H9 (cell line): ENCODE data around the gene FAXC. TPM values are rescaled to one million over a fixed set of nuclear protein-coding genes. Genes with fewer than 3 reads are reported as not detected.

Source experiments
- DNase-seq: peaks from one replicate; pipeline ENCODE4 v3.0.0-alpha.2; 2017
- H2AFZ ChIP-seq: one replicate; pipeline ENCODE4 v1.6.1; 2013; ENCODE audit warnings: mild to moderate bottlenecking, low read length, control low read depth, moderate library complexity
- H2AK5ac ChIP-seq: 2 replicates; pipeline ENCODE4 v1.6.1; 2013; ENCODE audit warnings: low read length, control low read depth, mixed read lengths; ENCODE audit not compliant: insufficient read length
- H2BK120ac ChIP-seq: one replicate; pipeline ENCODE4 v1.6.1; 2013; ENCODE audit warnings: low read depth, mild to moderate bottlenecking, low read length, control low read depth, inconsistent platforms; ENCODE audit not compliant: poor library complexity, severe bottlenecking
- H2BK12ac ChIP-seq: 2 replicates; pipeline ENCODE4 v1.6.1; 2013; ENCODE audit warnings: low read length, control low read depth, mixed read lengths, low read depth; ENCODE audit not compliant: insufficient read length
- H2BK15ac ChIP-seq: 2 replicates; pipeline ENCODE4 v1.6.1; 2013; ENCODE audit warnings: low read depth, low read length, control low read depth
- H2BK20ac ChIP-seq: one replicate; pipeline ENCODE4 v1.6.1; 2013; ENCODE audit warnings: low read depth, mild to moderate bottlenecking, low read length, control low read depth, inconsistent platforms; ENCODE audit not compliant: poor library complexity, severe bottlenecking
- H2BK5ac ChIP-seq: 2 replicates; pipeline ENCODE4 v1.6.1; 2013; ENCODE audit warnings: low read length, control low read depth, mixed read lengths; ENCODE audit not compliant: insufficient read length
- H3K14ac ChIP-seq: 2 replicates; pipeline ENCODE4 v1.6.1; 2013; ENCODE audit warnings: low read length, control low read depth; ENCODE audit not compliant: insufficient read depth
- H3K18ac ChIP-seq: 2 replicates; pipeline ENCODE4 v1.6.1; 2013; ENCODE audit warnings: low read depth, mild to moderate bottlenecking, mixed read lengths, low read length, control low read depth; ENCODE audit not compliant: insufficient read length
- H3K23ac ChIP-seq: 2 replicates; pipeline ENCODE4 v1.6.1; 2013; ENCODE audit warnings: low read length, control low read depth, mixed read lengths, low read depth; ENCODE audit not compliant: insufficient read length
- H3K23me2 ChIP-seq: 2 replicates; pipeline ENCODE4 v1.6.1; 2013; ENCODE audit warnings: low read depth, mild to moderate bottlenecking, mixed read lengths, low read length, control low read depth; ENCODE audit not compliant: insufficient read length, poor library complexity, severe bottlenecking
- H3K27ac ChIP-seq: 2 replicates; pipeline ENCODE4 v1.5.1; 2013; ENCODE audit warnings: low read length, control low read depth, mixed read lengths, low read depth; ENCODE audit not compliant: insufficient read length
- H3K27me3 ChIP-seq: 2 replicates; pipeline ENCODE4 v1.6.1; 2013; ENCODE audit warnings: low read length, control low read depth, inconsistent platforms; ENCODE audit not compliant: insufficient read depth
- H3K4ac ChIP-seq: 2 replicates; pipeline ENCODE4 v1.6.1; 2013; ENCODE audit warnings: low read depth, mild to moderate bottlenecking, control low read depth, inconsistent platforms, low read length, moderate library complexity
- H3K4me1 ChIP-seq: 2 replicates; pipeline ENCODE4 v1.6.1; 2013; ENCODE audit warnings: low read length, control low read depth, inconsistent platforms; ENCODE audit not compliant: insufficient read depth
- H3K4me2 ChIP-seq: 2 replicates; pipeline ENCODE4 v1.6.1; 2013; ENCODE audit warnings: low read length, control low read depth, mixed read lengths; ENCODE audit not compliant: insufficient read length, insufficient read depth
- H3K56ac ChIP-seq: 2 replicates; pipeline ENCODE4 v1.6.1; 2013; ENCODE audit warnings: low read depth, mild to moderate bottlenecking, mixed read lengths, low read length, control low read depth; ENCODE audit not compliant: insufficient read length
- H3K79me1 ChIP-seq: 2 replicates; pipeline ENCODE4 v1.6.1; 2013; ENCODE audit warnings: low read depth, mild to moderate bottlenecking, moderate library complexity, low read length, control low read depth, inconsistent platforms; ENCODE audit not compliant: insufficient read depth, poor library complexity, severe bottlenecking
- H3K79me2 ChIP-seq: 2 replicates; pipeline ENCODE4 v1.6.1; 2013; ENCODE audit warnings: low read length, control low read depth, inconsistent platforms; ENCODE audit not compliant: insufficient read depth
- H3K9ac ChIP-seq: 2 replicates; pipeline ENCODE4 v1.6.1; 2013; ENCODE audit warnings: low read length, control low read depth, mixed read lengths; ENCODE audit not compliant: insufficient read length; ENCODE audit errors: extremely low read depth
- H3K9me3 ChIP-seq: one replicate; pipeline ENCODE4 v1.6.1; 2013; ENCODE audit warnings: low read depth, low read length, inconsistent platforms; ENCODE audit not compliant: control insufficient read depth
- H3T11ph ChIP-seq: one replicate; pipeline ENCODE4 v1.6.1; 2013; ENCODE audit warnings: mild to moderate bottlenecking, low read length, control low read depth, inconsistent platforms
- H4K20me1 ChIP-seq: one replicate; pipeline ENCODE4 v1.6.1; 2013; ENCODE audit not compliant: control insufficient read depth, insufficient read length, insufficient read depth
- H4K5ac ChIP-seq: 2 replicates; pipeline ENCODE4 v1.6.1; 2013; ENCODE audit warnings: low read depth, mild to moderate bottlenecking, mixed read lengths, low read length, control low read depth; ENCODE audit not compliant: insufficient read length
- H4K8ac ChIP-seq: replicated peaks from 2 replicates; pipeline ENCODE4 v1.6.1; 2013; ENCODE audit warnings: low read length, control low read depth, mixed read lengths, low read depth; ENCODE audit not compliant: insufficient read length
- H4K91ac ChIP-seq: 2 replicates; pipeline ENCODE4 v1.6.1; 2013; ENCODE audit warnings: low read depth, mild to moderate bottlenecking, moderate library complexity, mixed read lengths, low read length, control low read depth; ENCODE audit not compliant: insufficient read length
- H3K27ac Mint-ChIP-seq, 3 experiments: 2 replicates in 2 of 3; 3 replicates in 1 of 3; pipeline ENCODE4 v1.8.0; 2020 to 2021; ENCODE audit warnings: mixed read lengths in 3 of 3, mild to moderate bottlenecking in 1 of 3, moderate library complexity in 1 of 3
- H3K27me3 Mint-ChIP-seq: 2 replicates; pipeline ENCODE4 v1.8.0; 2021; ENCODE audit warnings: low read depth, mild to moderate bottlenecking, moderate library complexity, mixed read lengths
- H3K36me3 Mint-ChIP-seq, 3 experiments: 2 replicates in 2 of 3; 3 replicates in 1 of 3; pipeline ENCODE4 v1.8.0; 2020 to 2021; ENCODE audit warnings: low read depth in 3 of 3, mixed read lengths in 3 of 3; ENCODE audit not compliant: insufficient read depth in 1 of 3
- H3K4me1 Mint-ChIP-seq, 2 experiments: 2 replicates each; pipeline ENCODE4 v1.8.0; 2020; ENCODE audit warnings: mixed read lengths in 2 of 2
- H3K4me3 Mint-ChIP-seq, 2 experiments: 2 replicates in 1 of 2; 3 replicates in 1 of 2; pipeline ENCODE4 v1.8.0; 2020 to 2021; ENCODE audit warnings: mild to moderate bottlenecking in 2 of 2, mixed read lengths in 2 of 2, moderate library complexity in 1 of 2
- H3K9me3 Mint-ChIP-seq, 2 experiments: 2 replicates in 1 of 2; 3 replicates in 1 of 2; pipeline ENCODE4 v1.8.0; 2020; ENCODE audit warnings: mild to moderate bottlenecking in 2 of 2, mixed read lengths in 2 of 2, moderate library complexity in 1 of 2
- WGBS: extraction: QIAGEN DNeasy Blood & Tissue Kit; methylation state at CpG from one replicate; pipeline ENCODE4 v1.1.7; 2013; ENCODE audit warnings: missing lambda C conversion rate, low lambda C conversion rate, mixed read lengths; ENCODE audit not compliant: insufficient read length; ENCODE audit errors: extremely low coverage; 5-methylcytosine and 5-hydroxymethylcytosine counted together
- long read RNA-seq: library from polyadenylated mRNA; unstranded; transcript quantifications from one replicate; pipeline ENCODE4 v2.0.0, GENCODE V29; 2020
- total RNA-seq: library from RNA; stranded (reverse); gene quantifications from 2 replicates; pipeline ENCODE4 v1.2.1, GENCODE V29; 2021
- TF ChIP-seq, protein P1 (sequence below): fragments of 200-600 bp; sonication (generic); conservative IDR thresholded peaks from 3 replicates; pipeline ENCODE4 v1.8.0; 2021; ENCODE audit warnings: antibody characterized with exemption, mild to moderate bottlenecking

The FAXC gene
- 17.2 and 17.7 TPM in 2 replicates for total RNA-seq
- long read RNA-seq, full-length matches to known transcripts, result 8 of 17 reads
- long read RNA-seq, partial matches to known transcripts, result 1 of 17 reads
- long read RNA-seq, other reads (novel, unspliced or antisense), result 8 of 17 reads

DNA sequence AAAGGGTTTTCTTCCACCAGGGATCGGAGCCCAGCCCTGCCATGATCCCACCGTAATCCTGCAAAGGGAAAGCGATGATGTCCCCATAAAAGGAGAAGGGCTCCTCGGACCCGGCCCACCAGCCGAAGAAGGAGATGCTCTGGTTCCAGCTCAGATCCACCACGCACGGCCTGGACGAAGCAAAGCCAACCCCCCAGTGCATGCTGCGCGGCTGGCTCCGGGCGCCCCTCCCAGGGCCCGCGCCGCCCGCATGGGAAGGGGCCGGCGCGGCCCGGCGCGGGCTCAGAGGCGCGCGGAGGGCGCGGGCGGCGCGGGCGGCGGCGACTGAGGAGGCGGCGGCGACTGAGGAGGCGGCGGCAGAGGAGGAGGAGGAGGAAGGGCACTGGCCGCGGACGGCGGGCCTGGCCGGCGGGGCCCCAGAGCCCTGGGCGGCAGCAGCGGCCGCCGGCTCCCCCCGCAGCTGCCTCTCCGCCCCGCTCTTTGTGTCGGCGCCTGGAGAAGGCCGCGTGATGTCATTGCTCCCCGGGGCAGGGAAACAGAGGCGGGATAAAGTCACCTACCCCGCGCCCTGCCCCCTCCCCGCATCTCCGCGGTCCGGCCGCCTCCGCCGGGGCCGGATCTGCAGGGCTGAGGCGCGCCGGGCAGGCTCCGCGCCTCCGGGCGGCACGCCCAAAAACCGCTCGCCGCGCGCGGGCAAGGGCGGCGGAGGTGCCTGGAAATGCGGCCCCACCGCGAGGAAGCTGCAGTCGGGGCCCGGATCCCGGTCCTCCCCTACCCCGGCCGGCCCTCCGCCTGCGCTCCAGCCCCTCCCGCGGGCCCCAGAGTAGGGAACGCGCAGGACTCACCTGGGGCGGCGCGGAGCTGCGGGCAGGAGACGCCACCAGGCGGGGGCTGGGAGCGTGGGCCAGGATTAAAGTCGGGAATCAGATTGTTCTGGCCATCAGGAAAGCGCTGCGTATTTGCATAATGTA lies at the start of gene FAXC:
Gene FAXC (minus strand): TSS at position 504 of the 971 bp plus-strand sequence. CDS start 302 bp downstream, at position 202.
- Histone ChIP-seq H3K9ac (peak within 1 kb of the TSS; percentile 86), H3T11ph (no peak within 1 kb of the TSS), H4K5ac (no peak within 1 kb of the TSS), H3K14ac (peak within 1 kb of the TSS; percentile 88), H2BK120ac (no peak within 1 kb of the TSS), H4K91ac (no peak within 1 kb of the TSS), H3K18ac (peak within 1 kb of the TSS; percentile 90), H3K56ac (no peak within 1 kb of the TSS), H3K9me3 (no peaks in the 10 kb centered on the region), H2BK5ac (no peak within 1 kb of the TSS), H3K79me2 (no peaks in the 10 kb centered on the region), H3K79me1 (no peaks in the 10 kb centered on the region), H3K23me2 (peaks cover 8% of the 10 kb centered on the region), H2AFZ (no peak within 1 kb of the TSS), H3K23ac (no peak within 1 kb of the TSS), H2BK12ac (no peak within 1 kb of the TSS), H3K4me1 (no peaks in the 10 kb centered on the region), H2AK5ac (no peak within 1 kb of the TSS), H2BK15ac (no peak within 1 kb of the TSS), H4K8ac (no peak within 1 kb of the TSS), H3K4me2 (peak within 1 kb of the TSS; percentile 75), H3K4ac (no peak within 1 kb of the TSS; the same call in 1 of the 2 replicates), H2BK20ac (no peak within 1 kb of the TSS), H4K20me1 (no peaks in the 10 kb centered on the region), H3K27me3 (no peaks in the 10 kb centered on the region), H3K27ac (no peak within 1 kb of the TSS)
- TF ChIP-seq, protein P1, sequence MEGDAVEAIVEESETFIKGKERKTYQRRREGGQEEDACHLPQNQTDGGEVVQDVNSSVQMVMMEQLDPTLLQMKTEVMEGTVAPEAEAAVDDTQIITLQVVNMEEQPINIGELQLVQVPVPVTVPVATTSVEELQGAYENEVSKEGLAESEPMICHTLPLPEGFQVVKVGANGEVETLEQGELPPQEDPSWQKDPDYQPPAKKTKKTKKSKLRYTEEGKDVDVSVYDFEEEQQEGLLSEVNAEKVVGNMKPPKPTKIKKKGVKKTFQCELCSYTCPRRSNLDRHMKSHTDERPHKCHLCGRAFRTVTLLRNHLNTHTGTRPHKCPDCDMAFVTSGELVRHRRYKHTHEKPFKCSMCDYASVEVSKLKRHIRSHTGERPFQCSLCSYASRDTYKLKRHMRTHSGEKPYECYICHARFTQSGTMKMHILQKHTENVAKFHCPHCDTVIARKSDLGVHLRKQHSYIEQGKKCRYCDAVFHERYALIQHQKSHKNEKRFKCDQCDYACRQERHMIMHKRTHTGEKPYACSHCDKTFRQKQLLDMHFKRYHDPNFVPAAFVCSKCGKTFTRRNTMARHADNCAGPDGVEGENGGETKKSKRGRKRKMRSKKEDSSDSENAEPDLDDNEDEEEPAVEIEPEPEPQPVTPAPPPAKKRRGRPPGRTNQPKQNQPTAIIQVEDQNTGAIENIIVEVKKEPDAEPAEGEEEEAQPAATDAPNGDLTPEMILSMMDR, result peak; percentile 54
- DNase-seq, result peak; percentile 71
- Mint-ChIP-seq H3K36me3 (no peaks in the 10 kb centered on the region), H3K27me3 (peaks cover 13% of the 10 kb centered on the region), H3K9me3 (no peaks in the 10 kb centered on the region), H3K27ac (peak within 1 kb of the TSS in 2 of 3 experiments; percentile 80 to 82; a peak in 2 of 7 replicates), H3K4me3 (peak within 1 kb of the TSS; percentile 81 to 91), H3K4me1 (peaks cover 30 to 33% of the 10 kb centered on the region in 2 experiments)
- no CpG with 5 or more reads among the region's 108 CpGs for WGBS
